ENCODE results near the gene ZNF470.

ZNF470 gene

GRCh38 chr19:56603829-56604228, 36.6 kb downstream of the ZNF470 start:
- H3K36me3 ChIP-seq (ENCODE audit: control insufficient read depth, insufficient read depth, low read length): peaks cover 34% of the 10 kb centered on the region
- no peak overlapping the region for H3K4me3 ChIP-seq (ENCODE audit: insufficient read depth, low read depth, low read length, poor library complexity, severe bottlenecking)
- no peak for DNase-seq
- no peaks in the 10 kb centered on the region for H3K27me3 ChIP-seq (replicated peaks; ENCODE audit: control insufficient read depth, insufficient read depth, low read length, poor library complexity, severe bottlenecking)
- peaks cover 51% of the 10 kb centered on the region for H3K9me3 ChIP-seq (ENCODE audit: control insufficient read depth, low read length)
- H3K27ac ChIP-seq (ENCODE audit: insufficient read depth, low read length, poor library complexity, severe bottlenecking): no peak overlapping the region
- no peaks in the 10 kb centered on the region for H3K4me1 ChIP-seq (ENCODE audit: control insufficient read depth, insufficient read depth, low read length, poor library complexity, severe bottlenecking)

GRCh38 chr19:56608274-56608964, 41.2 kb downstream of the ZNF470 start:
- H3K4me1 ChIP-seq (ENCODE audit: control insufficient read depth, insufficient read depth, low read length, poor library complexity, severe bottlenecking): no peaks in the 10 kb centered on the region
- H3K4me3 ChIP-seq (ENCODE audit: insufficient read depth, low read depth, low read length, poor library complexity, severe bottlenecking): no peak overlapping the region
- no peak overlapping the region for H3K27ac ChIP-seq (ENCODE audit: insufficient read depth, low read length, poor library complexity, severe bottlenecking)
- peaks cover 22% of the 10 kb centered on the region for H3K36me3 ChIP-seq (ENCODE audit: control insufficient read depth, insufficient read depth, low read length)
- H3K9me3 ChIP-seq (ENCODE audit: control insufficient read depth, low read length): peaks cover 65% of the 10 kb centered on the region
- DNase-seq: no peak
- no peaks in the 10 kb centered on the region for H3K27me3 ChIP-seq (replicated peaks; ENCODE audit: control insufficient read depth, insufficient read depth, low read length, poor library complexity, severe bottlenecking)

- Histone ChIP-seq H3K9me3 (ENCODE audit: control insufficient read depth, low read length) (peaks cover 63% of the 10 kb centered on the region), H3K4me3 (ENCODE audit: insufficient read depth, low read depth, low read length, poor library complexity, severe bottlenecking) (no peak overlapping the region), H3K4me1 (ENCODE audit: control insufficient read depth, insufficient read depth, low read length, poor library complexity, severe bottlenecking) (no peaks in the 10 kb centered on the region), H3K36me3 (ENCODE audit: control insufficient read depth, insufficient read depth, low read length) (peaks cover 31% of the 10 kb centered on the region), H3K27me3 (replicated peaks; ENCODE audit: control insufficient read depth, insufficient read depth, low read length, poor library complexity, severe bottlenecking) (no peaks in the 10 kb centered on the region), H3K27ac (ENCODE audit: insufficient read depth, low read length, poor library complexity, severe bottlenecking) (no peak overlapping the region)
- DNase-seq: no peak
Measured at GRCh38 chr19:56611288-56611687, 44.0 kb downstream of the ZNF470 start.

GRCh38 chr19:56612737-56613136, 45.5 kb downstream of the ZNF470 start:
- peaks cover 37% of the 10 kb centered on the region for H3K36me3 ChIP-seq (ENCODE audit: control insufficient read depth, insufficient read depth, low read length)
- H3K9me3 ChIP-seq (ENCODE audit: control insufficient read depth, low read length): peaks cover 60% of the 10 kb centered on the region
- no peak overlapping the region for H3K4me3 ChIP-seq (ENCODE audit: insufficient read depth, low read depth, low read length, poor library complexity, severe bottlenecking)

GRCh38 chr19:56613639-56614038, 46.4 kb downstream of the ZNF470 start:
- H3K36me3 ChIP-seq (ENCODE audit: control insufficient read depth, insufficient read depth, low read length): peaks cover 45% of the 10 kb centered on the region
- H3K27ac ChIP-seq (ENCODE audit: insufficient read depth, low read length, poor library complexity, severe bottlenecking): no peak overlapping the region
- peaks cover 61% of the 10 kb centered on the region for H3K9me3 ChIP-seq (ENCODE audit: control insufficient read depth, low read length)
- DNase-seq: no peak
- no peak overlapping the region for H3K4me3 ChIP-seq (ENCODE audit: insufficient read depth, low read depth, low read length, poor library complexity, severe bottlenecking)
- no peaks in the 10 kb centered on the region for H3K27me3 ChIP-seq (replicated peaks; ENCODE audit: control insufficient read depth, insufficient read depth, low read length, poor library complexity, severe bottlenecking)
- H3K4me1 ChIP-seq (ENCODE audit: control insufficient read depth, insufficient read depth, low read length, poor library complexity, severe bottlenecking): no peaks in the 10 kb centered on the region

More at GRCh38 chr19:56612737-56613136, 45.5 kb downstream of the ZNF470 start:
- DNase-seq: no peak
- Histone ChIP-seq H3K27me3 (replicated peaks; ENCODE audit: control insufficient read depth, insufficient read depth, low read length, poor library complexity, severe bottlenecking) (no peaks in the 10 kb centered on the region), H3K27ac (ENCODE audit: insufficient read depth, low read length, poor library complexity, severe bottlenecking) (no peak overlapping the region), H3K4me1 (ENCODE audit: control insufficient read depth, insufficient read depth, low read length, poor library complexity, severe bottlenecking) (no peaks in the 10 kb centered on the region)

GRCh38 chr19:56617531-56617930, 50.3 kb downstream of the ZNF470 start:
- Histone ChIP-seq H3K27me3 (replicated peaks; ENCODE audit: control insufficient read depth, insufficient read depth, low read length, poor library complexity, severe bottlenecking) (no peaks in the 10 kb centered on the region), H3K27ac (ENCODE audit: insufficient read depth, low read length, poor library complexity, severe bottlenecking) (no peak overlapping the region), H3K36me3 (ENCODE audit: control insufficient read depth, insufficient read depth, low read length) (peaks cover 47% of the 10 kb centered on the region), H3K4me3 (ENCODE audit: insufficient read depth, low read depth, low read length, poor library complexity, severe bottlenecking) (no peak overlapping the region), H3K4me1 (ENCODE audit: control insufficient read depth, insufficient read depth, low read length, poor library complexity, severe bottlenecking) (no peaks in the 10 kb centered on the region), H3K9me3 (ENCODE audit: control insufficient read depth, low read length) (peaks cover 59% of the 10 kb centered on the region)
- no peak for DNase-seq

GRCh38 chr19:56619121-56619520, 51.9 kb downstream of the ZNF470 start:
- H3K27ac ChIP-seq (ENCODE audit: insufficient read depth, low read length, poor library complexity, severe bottlenecking): no peak overlapping the region
- DNase-seq: no peak
- no peaks in the 10 kb centered on the region for H3K4me1 ChIP-seq (ENCODE audit: control insufficient read depth, insufficient read depth, low read length, poor library complexity, severe bottlenecking)
- no peak overlapping the region for H3K4me3 ChIP-seq (ENCODE audit: insufficient read depth, low read depth, low read length, poor library complexity, severe bottlenecking)
- H3K36me3 ChIP-seq (ENCODE audit: control insufficient read depth, insufficient read depth, low read length): peaks cover 59% of the 10 kb centered on the region
- no peaks in the 10 kb centered on the region for H3K27me3 ChIP-seq (replicated peaks; ENCODE audit: control insufficient read depth, insufficient read depth, low read length, poor library complexity, severe bottlenecking)
- H3K9me3 ChIP-seq (ENCODE audit: control insufficient read depth, low read length): peaks cover 56% of the 10 kb centered on the region

GRCh38 chr19:56622374-56622773, 55.1 kb downstream of the ZNF470 start:
- H3K4me3 ChIP-seq (ENCODE audit: insufficient read depth, low read depth, low read length, poor library complexity, severe bottlenecking): no peak overlapping the region
- no peak for DNase-seq
- no peak overlapping the region for H3K27ac ChIP-seq (ENCODE audit: insufficient read depth, low read length, poor library complexity, severe bottlenecking)
- H3K9me3 ChIP-seq (ENCODE audit: control insufficient read depth, low read length): peaks cover 41% of the 10 kb centered on the region
- peaks cover 40% of the 10 kb centered on the region for H3K36me3 ChIP-seq (ENCODE audit: control insufficient read depth, insufficient read depth, low read length)
- H3K27me3 ChIP-seq (replicated peaks; ENCODE audit: control insufficient read depth, insufficient read depth, low read length, poor library complexity, severe bottlenecking): no peaks in the 10 kb centered on the region
- no peaks in the 10 kb centered on the region for H3K4me1 ChIP-seq (ENCODE audit: control insufficient read depth, insufficient read depth, low read length, poor library complexity, severe bottlenecking)

- Histone ChIP-seq H3K27ac (ENCODE audit: insufficient read depth, low read length, poor library complexity, severe bottlenecking) (no peak overlapping the region), H3K4me3 (ENCODE audit: insufficient read depth, low read depth, low read length, poor library complexity, severe bottlenecking) (no peak overlapping the region), H3K36me3 (ENCODE audit: control insufficient read depth, insufficient read depth, low read length) (peaks cover 34% of the 10 kb centered on the region), H3K9me3 (ENCODE audit: control insufficient read depth, low read length) (peaks cover 38% of the 10 kb centered on the region), H3K4me1 (ENCODE audit: control insufficient read depth, insufficient read depth, low read length, poor library complexity, severe bottlenecking) (no peaks in the 10 kb centered on the region), H3K27me3 (replicated peaks; ENCODE audit: control insufficient read depth, insufficient read depth, low read length, poor library complexity, severe bottlenecking) (no peaks in the 10 kb centered on the region)
- DNase-seq: no peak
Measured at GRCh38 chr19:56623006-56623405, 55.7 kb downstream of the ZNF470 start.

- Histone ChIP-seq H3K36me3 (ENCODE audit: control insufficient read depth, insufficient read depth, low read length) (peaks cover 29% of the 10 kb centered on the region), H3K4me3 (ENCODE audit: insufficient read depth, low read depth, low read length, poor library complexity, severe bottlenecking) (no peak overlapping the region), H3K27me3 (replicated peaks; ENCODE audit: control insufficient read depth, insufficient read depth, low read length, poor library complexity, severe bottlenecking) (no peaks in the 10 kb centered on the region), H3K4me1 (ENCODE audit: control insufficient read depth, insufficient read depth, low read length, poor library complexity, severe bottlenecking) (no peaks in the 10 kb centered on the region), H3K9me3 (ENCODE audit: control insufficient read depth, low read length) (peaks cover 43% of the 10 kb centered on the region), H3K27ac (ENCODE audit: insufficient read depth, low read length, poor library complexity, severe bottlenecking) (no peak overlapping the region)
- DNase-seq: no peak
Measured at GRCh38 chr19:56625708-56626107, 58.4 kb downstream of the ZNF470 start.
